ENCODE results near the gene ICAM2. TPM values are rescaled to one million over a fixed set of nuclear protein-coding genes. Genes with fewer than 3 reads are reported as not detected.

The ICAM2 gene
- total RNA-seq, 1 donor from 2014 or later: 70.5 TPM

GRCh38 chr17:63978272-63979200 lies 41.9 kb downstream of the ICAM2 start:
- Histone ChIP-seq H3K36me3 (no peaks in the 10 kb centered on the region), H3K27me3 (no peaks in the 10 kb centered on the region), H3K4me1 (peaks cover 14% of the 10 kb centered on the region), H3K9me3 (no peaks in the 10 kb centered on the region), H3K27ac (no peak overlapping the region), H3K4me3 (no peak overlapping the region)
- TF ChIP-seq CTCF (IDR thresholded peaks at IDR 0.05): no peak
- no peak for DNase-seq
- no peak for ATAC-seq
- intact Hi-C loops (cut with DNase I): no loop called here

GRCh38 chr17:63976702-63977101 lies 43.7 kb downstream of the ICAM2 start:
- intact Hi-C loops (cut with DNase I): no loop called here
- ATAC-seq: no peak
- H3K4me1 ChIP-seq: peaks cover 6% of the 10 kb centered on the region

GRCh38 chr17:63975541-63976092 lies 44.8 kb downstream of the ICAM2 start:
- Histone ChIP-seq H3K36me3 (no peaks in the 10 kb centered on the region), H3K4me3 (no peak overlapping the region), H3K9me3 (no peaks in the 10 kb centered on the region), H3K27me3 (no peaks in the 10 kb centered on the region), H3K27ac (no peak overlapping the region), H3K4me1 (peaks cover 3% of the 10 kb centered on the region)
- ATAC-seq: no peak
- DNase-seq: no peak
- intact Hi-C loops (cut with DNase I): no loop called here
- no peak for TF ChIP-seq CTCF (IDR thresholded peaks at IDR 0.05)

More at GRCh38 chr17:63976702-63977101, 43.7 kb downstream of the ICAM2 start:
- no peak for DNase-seq
- TF ChIP-seq CTCF (IDR thresholded peaks at IDR 0.05): no peak
- no peaks in the 10 kb centered on the region for H3K36me3 ChIP-seq
- no peak overlapping the region for H3K27ac ChIP-seq
- no peak overlapping the region for H3K4me3 ChIP-seq
- H3K9me3 ChIP-seq: no peaks in the 10 kb centered on the region
- H3K27me3 ChIP-seq: no peaks in the 10 kb centered on the region

GRCh38 chr17:63974594-63975192 lies 45.7 kb downstream of the ICAM2 start:
- TF ChIP-seq CTCF (IDR thresholded peaks at IDR 0.05): no peak
- no peaks in the 10 kb centered on the region for H3K4me1 ChIP-seq
- DNase-seq (no peak), ATAC-seq (no peak)
- no peaks in the 10 kb centered on the region for H3K27me3 ChIP-seq
- H3K4me3 ChIP-seq: no peak overlapping the region
- intact Hi-C loops (cut with DNase I): no loop called here
- H3K27ac ChIP-seq: no peak overlapping the region
- H3K9me3 ChIP-seq: no peaks in the 10 kb centered on the region
- no peaks in the 10 kb centered on the region for H3K36me3 ChIP-seq

- Histone ChIP-seq H3K36me3 (no peaks in the 10 kb centered on the region), H3K9me3 (no peaks in the 10 kb centered on the region)
- no peak for TF ChIP-seq CTCF (IDR thresholded peaks at IDR 0.05)
Observed at GRCh38 chr17:63973930-63974593, 46.4 kb downstream of the ICAM2 start.

More at GRCh38 chr17:63973930-63974593, 46.4 kb downstream of the ICAM2 start:
- Histone ChIP-seq H3K4me1 (no peaks in the 10 kb centered on the region), H3K27ac (no peak overlapping the region), H3K4me3 (no peak overlapping the region), H3K27me3 (no peaks in the 10 kb centered on the region)
- intact Hi-C loops (cut with DNase I): no loop called here
- DNase-seq (no peak), ATAC-seq (peak; percentile 20)

All from upper lobe of right lung (tissue), 1 donor.